ENCODE data around the gene MTMR8. TPM values are rescaled to one million over a fixed set of nuclear protein-coding genes. Genes with fewer than 3 reads are reported as not detected.

MTMR8 gene
- total and polyA plus RNA-seq, 7 donors = 0.10 to 0.71 (median 0.25) TPM

GRCh38 chrX:64377753-64378152 lies 17.5 kb downstream of the MTMR8 start:
- H3K4me3 ChIP-seq = no peak overlapping the region
- no peaks in the 10 kb centered on the region for H3K4me1 ChIP-seq
- no peaks in the 10 kb centered on the region for H3K36me3 ChIP-seq (ENCODE audit: insufficient read depth in 1 of 2, low read depth in 1 of 2)
- no peak for ATAC-seq
- TF ChIP-seq CTCF (IDR thresholded peaks at IDR 0.05) = no peak
- intact Hi-C loops (cut with DNase I) = no loop called here
- WGBS, 3 donors = 48 to 82% (median 77%) methylated on average over 3 of the region's 3 CpGs
- H3K27ac ChIP-seq = no peak overlapping the region
- H3K27me3 ChIP-seq (ENCODE audit: insufficient read depth in 3 of 3, low read length in 2 of 3) = no peaks in the 10 kb centered on the region
- peaks cover 13% of the 10 kb centered on the region for H3K9me3 ChIP-seq
- DNase-seq = no peak

DNA sequence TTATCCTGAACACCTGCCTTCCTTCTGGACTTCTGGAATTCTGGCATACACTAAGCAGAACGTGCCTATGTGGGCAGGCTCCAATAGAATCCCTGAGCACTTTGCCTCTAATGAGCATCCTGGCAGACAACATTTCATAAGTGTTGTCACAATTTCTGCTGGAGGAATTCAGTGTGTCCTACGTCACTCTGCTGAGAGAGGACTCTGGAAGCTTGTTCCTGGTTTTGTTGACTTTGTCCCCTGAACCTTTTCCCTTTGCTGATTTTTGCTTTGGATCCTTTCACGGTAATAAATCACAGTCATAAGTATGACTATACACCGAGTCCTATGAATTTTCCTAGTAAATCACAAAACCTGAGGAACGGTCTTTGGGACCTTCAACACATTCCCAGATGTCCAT lies 43.2 kb downstream of the MTMR8 start:
- intact Hi-C loops (cut with DNase I) = no loop called here
- Histone ChIP-seq H3K4me3 (no peak overlapping the region), H3K27ac (no peak overlapping the region), H3K4me1 (no peaks in the 10 kb centered on the region), H3K9me3 (no peaks in the 10 kb centered on the region), H3K27me3 (ENCODE audit: insufficient read depth in 3 of 3, low read length in 2 of 3) (peaks cover 0 to 5% (median 0%) of the 10 kb centered on the region in 3 donors), H3K36me3 (ENCODE audit: insufficient read depth in 1 of 2, low read depth in 1 of 2) (no peaks in the 10 kb centered on the region)
- ATAC-seq (no peak), DNase-seq (no peak)
- TF ChIP-seq CTCF (IDR thresholded peaks at IDR 0.05) = no peak
- 57 to 83% (median 75%) methylated on average over 5 of the region's 5 CpGs for WGBS, 3 donors

DNA sequence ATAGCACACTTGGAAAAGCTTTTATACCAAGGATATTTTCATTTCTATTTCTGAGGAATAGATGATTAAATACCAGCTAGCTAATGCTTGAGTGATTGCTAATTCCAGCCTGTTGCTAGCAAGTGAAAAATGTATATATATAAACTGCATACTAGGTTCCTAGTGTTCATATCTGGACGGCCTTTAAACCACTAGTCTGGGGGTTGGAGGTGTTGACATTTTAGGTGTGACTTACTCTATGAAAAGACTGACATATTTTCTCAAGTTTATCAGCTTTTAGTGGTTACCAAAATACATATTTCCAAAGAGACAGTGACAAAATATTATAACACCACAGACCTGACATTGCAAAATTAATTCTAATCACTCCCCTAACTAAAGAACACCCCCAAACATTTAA lies 44.7 kb downstream of the MTMR8 start:
- ATAC-seq (no peak), DNase-seq (no peak)
- no peak overlapping the region for H3K27ac ChIP-seq
- H3K36me3 ChIP-seq (ENCODE audit: insufficient read depth in 1 of 2, low read depth in 1 of 2) = no peaks in the 10 kb centered on the region
- no peak for TF ChIP-seq CTCF (IDR thresholded peaks at IDR 0.05)
- H3K9me3 ChIP-seq = no peaks in the 10 kb centered on the region
- peaks cover 0 to 5% (median 0%) of the 10 kb centered on the region in 3 donors for H3K27me3 ChIP-seq (ENCODE audit: insufficient read depth in 3 of 3, low read length in 2 of 3)
- WGBS, 3 donors = 41 to 78% (median 76%) methylated on average over 1 of the region's 1 CpG
- H3K4me1 ChIP-seq = no peaks in the 10 kb centered on the region
- no peak overlapping the region for H3K4me3 ChIP-seq
- intact Hi-C loops (cut with DNase I) = no loop called here

GRCh38 chrX:64350047-64350446 lies 45.2 kb downstream of the MTMR8 start:
- no peaks in the 10 kb centered on the region for H3K9me3 ChIP-seq
- no peaks in the 10 kb centered on the region for H3K4me1 ChIP-seq
- no peak for DNase-seq
- H3K4me3 ChIP-seq = no peak overlapping the region
- peaks cover 0 to 5% (median 0%) of the 10 kb centered on the region in 3 donors for H3K27me3 ChIP-seq (ENCODE audit: insufficient read depth in 3 of 3, low read length in 2 of 3)
- TF ChIP-seq CTCF (IDR thresholded peaks at IDR 0.05) = no peak
- intact Hi-C loops (cut with DNase I) = no loop called here
- no peaks in the 10 kb centered on the region for H3K36me3 ChIP-seq (ENCODE audit: insufficient read depth in 1 of 2, low read depth in 1 of 2)
- ATAC-seq = no peak
- H3K27ac ChIP-seq = no peak overlapping the region
- 56 to 92% (median 64%) methylated on average over 4 of the region's 4 CpGs for WGBS, 3 donors

DNA sequence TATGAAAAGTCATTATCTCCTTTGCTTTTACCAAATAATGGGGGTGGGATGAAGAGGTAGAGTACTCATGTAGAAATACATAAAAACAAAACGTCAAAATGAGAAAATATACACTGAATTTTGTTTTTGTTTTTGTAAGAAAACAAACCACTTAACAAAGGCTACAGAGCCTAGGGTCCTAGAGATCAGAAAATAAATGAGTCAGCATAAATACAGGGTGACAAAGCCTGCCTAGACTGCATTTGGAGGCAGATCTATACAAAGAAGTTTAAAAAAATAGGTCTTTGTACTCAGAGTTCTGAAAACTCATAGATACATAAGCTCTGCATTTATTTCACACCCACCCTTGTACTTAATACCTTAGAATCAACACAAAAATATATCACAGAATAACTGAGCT lies 52.4 kb downstream of the MTMR8 start:
- 44 to 90% (median 88%) methylated on average over 1 of the region's 1 CpG for WGBS, 3 donors
- no peaks in the 10 kb centered on the region for H3K36me3 ChIP-seq (ENCODE audit: insufficient read depth in 1 of 2, low read depth in 1 of 2)
- H3K27ac ChIP-seq = no peak overlapping the region
- H3K4me3 ChIP-seq = no peak overlapping the region
- TF ChIP-seq CTCF (IDR thresholded peaks at IDR 0.05) = no peak
- H3K4me1 ChIP-seq = no peaks in the 10 kb centered on the region
- ATAC-seq = no peak
- no peak for DNase-seq
- H3K9me3 ChIP-seq = no peaks in the 10 kb centered on the region
- intact Hi-C loops (cut with DNase I) = no loop called here
- H3K27me3 ChIP-seq (ENCODE audit: insufficient read depth in 3 of 3, low read length in 2 of 3) = peaks cover 0 to 23% (median 0%) of the 10 kb centered on the region in 3 donors

Data from psoas muscle (tissue), 8 donors.